ENCODE results near the gene MISP3.

Gene MISP3

DNA sequence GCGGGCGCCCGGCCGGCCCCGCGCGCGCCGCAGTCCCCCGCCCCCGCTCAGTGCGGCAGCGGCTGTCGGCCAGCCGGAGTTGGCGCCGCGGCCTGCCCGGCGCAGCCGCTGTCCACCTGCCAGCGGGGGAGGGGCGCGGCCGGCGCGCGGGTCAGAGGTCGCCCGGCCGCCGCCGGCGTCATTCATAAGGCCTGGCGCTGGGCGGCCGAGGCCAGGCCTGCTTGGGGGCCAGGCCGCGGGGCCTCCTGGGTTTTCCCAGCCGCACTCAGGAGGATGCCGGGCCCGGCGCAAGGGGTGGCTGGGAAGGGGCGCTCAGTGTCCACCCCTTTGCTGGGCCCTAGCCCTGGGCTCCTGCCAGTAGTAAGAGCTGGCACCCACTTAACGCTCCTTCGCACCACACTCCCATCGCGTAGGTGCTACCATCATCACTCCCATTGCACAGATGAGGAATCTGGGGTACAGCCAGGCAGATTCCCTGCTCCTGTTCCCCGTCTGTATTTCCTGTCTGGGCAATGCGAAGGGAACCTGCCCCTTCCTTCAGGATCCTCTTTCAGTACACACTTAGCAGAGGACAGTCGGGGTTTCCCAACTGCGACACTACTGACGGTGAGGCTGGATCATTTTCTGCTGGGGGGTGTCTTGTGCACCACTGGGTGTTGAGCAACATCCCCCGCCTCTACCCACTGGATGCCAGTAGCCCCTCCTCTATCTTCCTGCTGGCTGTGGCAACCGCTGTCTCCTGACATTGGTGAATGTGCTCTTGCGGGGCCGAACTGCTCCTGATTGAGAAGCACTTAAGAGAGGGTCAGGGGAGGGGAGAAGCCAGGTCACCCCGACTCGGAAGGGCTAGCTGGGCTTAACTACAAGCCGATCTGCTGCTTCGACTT, 45.8 kb downstream of the MISP3 start:
- Histone ChIP-seq H3F3A (ENCODE audit: insufficient read depth) (peaks cover 31% of the 10 kb centered on the region), H3K4me3 (ENCODE audit: insufficient read depth, low read length, poor library complexity, severe bottlenecking) (peak overlapping the region; percentile 64), H3K79me2 (ENCODE audit: insufficient read depth, low read length) (peaks cover 22% of the 10 kb centered on the region), H3K27ac (ENCODE audit: low read depth, low read length) (peak overlapping the region; percentile 38), H3K27me3 (ENCODE audit: low read length) (no peaks in the 10 kb centered on the region), H3K36me3 (ENCODE audit: low read length) (no peaks in the 10 kb centered on the region), H2AFZ (ENCODE audit: low read depth, low read length, severe bottlenecking) (no peak overlapping the region), H3K4me2 (ENCODE audit: low read depth, low read length, poor library complexity, severe bottlenecking) (peak overlapping the region; percentile 59), H3K9ac (ENCODE audit: low read length) (peak overlapping the region; percentile 65), H3K9me3 (ENCODE audit: insufficient read depth, low read length) (no peaks in the 10 kb centered on the region), H3K9me2 (replicated peaks; ENCODE audit: insufficient read depth, low read length) (no peaks in the 10 kb centered on the region), H4K20me1 (ENCODE audit: low read depth, low read length) (0 out of 2 replicates have a peak, but pooled peaks cover 3% of the 10 kb centered on the region)
- TF ChIP-seq EZH2phosphoT487 (conservative IDR thresholded peaks at IDR 0.05; ENCODE audit: low read length) = no peak
- TF ChIP-seq, protein P1, sequence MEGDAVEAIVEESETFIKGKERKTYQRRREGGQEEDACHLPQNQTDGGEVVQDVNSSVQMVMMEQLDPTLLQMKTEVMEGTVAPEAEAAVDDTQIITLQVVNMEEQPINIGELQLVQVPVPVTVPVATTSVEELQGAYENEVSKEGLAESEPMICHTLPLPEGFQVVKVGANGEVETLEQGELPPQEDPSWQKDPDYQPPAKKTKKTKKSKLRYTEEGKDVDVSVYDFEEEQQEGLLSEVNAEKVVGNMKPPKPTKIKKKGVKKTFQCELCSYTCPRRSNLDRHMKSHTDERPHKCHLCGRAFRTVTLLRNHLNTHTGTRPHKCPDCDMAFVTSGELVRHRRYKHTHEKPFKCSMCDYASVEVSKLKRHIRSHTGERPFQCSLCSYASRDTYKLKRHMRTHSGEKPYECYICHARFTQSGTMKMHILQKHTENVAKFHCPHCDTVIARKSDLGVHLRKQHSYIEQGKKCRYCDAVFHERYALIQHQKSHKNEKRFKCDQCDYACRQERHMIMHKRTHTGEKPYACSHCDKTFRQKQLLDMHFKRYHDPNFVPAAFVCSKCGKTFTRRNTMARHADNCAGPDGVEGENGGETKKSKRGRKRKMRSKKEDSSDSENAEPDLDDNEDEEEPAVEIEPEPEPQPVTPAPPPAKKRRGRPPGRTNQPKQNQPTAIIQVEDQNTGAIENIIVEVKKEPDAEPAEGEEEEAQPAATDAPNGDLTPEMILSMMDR (IDR thresholded peaks at IDR 0.05; ENCODE audit: insufficient read depth, low read length, poor library complexity, severe bottlenecking) = no peak

- Histone ChIP-seq H2AFZ (ENCODE audit: low read depth, low read length, severe bottlenecking) (no peak overlapping the region), H3K79me2 (ENCODE audit: insufficient read depth, low read length) (peaks cover 19% of the 10 kb centered on the region), H4K20me1 (ENCODE audit: low read depth, low read length) (0 out of 2 replicates have a peak, but pooled peaks cover 3% of the 10 kb centered on the region), H3K36me3 (ENCODE audit: low read length) (no peaks in the 10 kb centered on the region), H3K27ac (ENCODE audit: low read depth, low read length) (peak overlapping the region; percentile 38), H3K9me3 (ENCODE audit: insufficient read depth, low read length) (no peaks in the 10 kb centered on the region), H3K27me3 (ENCODE audit: low read length) (no peaks in the 10 kb centered on the region), H3K9ac (ENCODE audit: low read length) (peak overlapping the region; percentile 65; the same call in 1 of the 2 replicates), H3K4me2 (ENCODE audit: low read depth, low read length, poor library complexity, severe bottlenecking) (peak overlapping the region; percentile 59), H3F3A (ENCODE audit: insufficient read depth) (peaks cover 31% of the 10 kb centered on the region), H3K4me3 (ENCODE audit: insufficient read depth, low read length, poor library complexity, severe bottlenecking) (no peak overlapping the region), H3K9me2 (replicated peaks; ENCODE audit: insufficient read depth, low read length) (no peaks in the 10 kb centered on the region)
- TF ChIP-seq EZH2phosphoT487 (conservative IDR thresholded peaks at IDR 0.05; ENCODE audit: low read length) = no peak
- TF ChIP-seq, protein P1 (IDR thresholded peaks at IDR 0.05; ENCODE audit: insufficient read depth, low read length, poor library complexity, severe bottlenecking) = no peak
Observed at GRCh38 chr19:14119146-14119545, 46.6 kb downstream of the MISP3 start.

DNA sequence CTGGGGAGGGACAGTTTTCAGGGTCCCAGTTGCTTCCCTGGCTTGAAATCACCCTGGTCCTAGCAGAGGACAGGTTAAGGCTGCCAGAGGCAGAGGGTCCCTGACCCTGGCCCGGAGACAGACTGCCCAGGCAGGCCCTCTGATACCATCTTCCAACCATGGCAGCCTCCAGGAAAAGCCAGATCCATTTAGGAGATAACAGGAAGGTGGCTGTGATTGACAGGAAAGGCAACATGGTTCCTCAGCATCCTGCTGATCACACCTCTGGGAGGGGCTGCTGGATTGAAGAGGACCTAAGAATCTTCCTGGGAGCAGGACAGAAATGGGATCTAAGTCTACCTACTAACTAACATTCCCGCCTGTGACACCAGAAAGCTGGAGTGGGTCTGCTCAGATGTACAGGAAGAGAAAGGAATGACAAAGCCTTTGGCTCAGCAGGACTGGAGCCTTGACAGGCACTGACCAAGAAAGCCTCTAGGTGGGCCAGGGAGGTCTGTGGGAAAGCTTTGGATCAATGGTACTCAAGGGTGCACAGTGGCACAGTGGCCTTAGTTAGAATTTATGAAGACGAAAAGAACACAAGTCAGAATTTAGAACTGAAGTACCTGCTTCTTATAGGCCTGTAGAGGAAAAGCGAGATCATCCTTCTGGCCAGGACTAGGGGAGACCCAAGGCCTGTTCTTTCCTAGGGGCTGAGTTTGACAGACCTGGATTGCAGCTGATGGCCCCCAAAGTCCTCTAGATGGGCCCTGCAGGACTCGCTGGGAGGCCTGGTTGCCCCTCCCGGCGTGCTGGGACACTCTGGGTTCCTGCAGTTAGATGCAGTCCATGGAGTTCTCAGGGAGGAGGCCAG, 47.3 kb downstream of the MISP3 start:
- TF ChIP-seq EZH2phosphoT487 (conservative IDR thresholded peaks at IDR 0.05; ENCODE audit: low read length) = no peak
- TF ChIP-seq, protein P1 (IDR thresholded peaks at IDR 0.05; ENCODE audit: insufficient read depth, low read length, poor library complexity, severe bottlenecking) = no peak
- Histone ChIP-seq H3K27me3 (ENCODE audit: low read length) (no peaks in the 10 kb centered on the region), H4K20me1 (ENCODE audit: low read depth, low read length) (0 out of 2 replicates have a peak, but pooled peaks cover 3% of the 10 kb centered on the region), H3K9ac (ENCODE audit: low read length) (no peak overlapping the region), H2AFZ (ENCODE audit: low read depth, low read length, severe bottlenecking) (no peak overlapping the region), H3K9me3 (ENCODE audit: insufficient read depth, low read length) (no peaks in the 10 kb centered on the region), H3K36me3 (ENCODE audit: low read length) (no peaks in the 10 kb centered on the region), H3K9me2 (replicated peaks; ENCODE audit: insufficient read depth, low read length) (no peaks in the 10 kb centered on the region), H3K79me2 (ENCODE audit: insufficient read depth, low read length) (peaks cover 19% of the 10 kb centered on the region), H3K4me2 (ENCODE audit: low read depth, low read length, poor library complexity, severe bottlenecking) (no peak overlapping the region), H3K4me3 (ENCODE audit: insufficient read depth, low read length, poor library complexity, severe bottlenecking) (no peak overlapping the region), H3K27ac (ENCODE audit: low read depth, low read length) (no peak overlapping the region), H3F3A (ENCODE audit: insufficient read depth) (peaks cover 31% of the 10 kb centered on the region)
